HG03280 (cell line): ENCODE results near the gene UBR4.
"Not testable (repeated sequence)": the region's sequence is repeated elsewhere in the genome, so short reads cannot be mapped to it uniquely, and the experiment has no call there.

Experiments
- ATAC-seq: cut with Tn5 transposase; IDR thresholded peaks from one replicate; pipeline ENCODE4 v1.9.1; 2021; ENCODE audit warnings: mild to moderate bottlenecking, moderate library complexity; ENCODE audit not compliant: unreplicated experiment

UBR4 gene

GRCh38 chr1:19191811-19192210, 18.3 kb downstream of the UBR4 start:
- no peak for ATAC-seq

GRCh38 chr1:19190468-19190867, 19.6 kb downstream of the UBR4 start:
- ATAC-seq: no peak

GRCh38 chr1:19189270-19189669, 20.8 kb downstream of the UBR4 start:
- no peak for ATAC-seq

- ATAC-seq: no peak
Measured at GRCh38 chr1:19187852-19188251, 22.2 kb downstream of the UBR4 start.

- ATAC-seq: no peak
Measured at GRCh38 chr1:19186001-19186400, 24.1 kb downstream of the UBR4 start.

GRCh38 chr1:19182223-19182622, 27.8 kb downstream of the UBR4 start:
- no peak for ATAC-seq

- not testable (repeated sequence) for ATAC-seq
Measured at GRCh38 chr1:19180265-19180657, 29.8 kb downstream of the UBR4 start.

GRCh38 chr1:19179597-19180264, 30.3 kb downstream of the UBR4 start:
- ATAC-seq: no peak

- ATAC-seq: no peak
Measured at GRCh38 chr1:19178734-19179398, 31.2 kb downstream of the UBR4 start.

GRCh38 chr1:19177811-19178210, 32.3 kb downstream of the UBR4 start:
- no peak for ATAC-seq

- ATAC-seq: no peak
Measured at GRCh38 chr1:19169642-19170041, 40.4 kb downstream of the UBR4 start.

GRCh38 chr1:19167140-19167539, 42.9 kb downstream of the UBR4 start:
- ATAC-seq: no peak

GRCh38 chr1:19166066-19166465, 44.0 kb downstream of the UBR4 start:
- ATAC-seq: no peak

GRCh38 chr1:19165501-19165900, 44.6 kb downstream of the UBR4 start:
- ATAC-seq: no peak

GRCh38 chr1:19164274-19165015, 45.6 kb downstream of the UBR4 start:
- ATAC-seq: no peak

- ATAC-seq: no peak
Measured at GRCh38 chr1:19163261-19163660, 46.8 kb downstream of the UBR4 start.

GRCh38 chr1:19160831-19161230, 49.2 kb downstream of the UBR4 start:
- ATAC-seq: no peak

GRCh38 chr1:19157653-19158052, 52.4 kb downstream of the UBR4 start:
- ATAC-seq: no peak

GRCh38 chr1:19156676-19157075, 53.4 kb downstream of the UBR4 start:
- no peak for ATAC-seq

GRCh38 chr1:19154876-19155275, 55.2 kb downstream of the UBR4 start:
- ATAC-seq: no peak

GRCh38 chr1:19153169-19153568, 56.9 kb downstream of the UBR4 start:
- no peak for ATAC-seq

GRCh38 chr1:19151537-19151936, 58.5 kb downstream of the UBR4 start:
- ATAC-seq: no peak
